Natural killer cell (primary cell): ENCODE data around the gene DNAJC18. TPM values are rescaled to one million over a fixed set of nuclear protein-coding genes. Genes with fewer than 3 reads are reported as not detected.

Experiments
- ATAC-seq, 3 donors: fragments of 150-1000 bp in 2 of 3; fragments of 200-7000 bp in 1 of 3; cut with Tn5 transposase; 1 replicate in 1 of 3; 2 replicates in 2 of 3; pipeline ENCODE4 v1.10.0; 2021; ENCODE audit warnings: mild to moderate bottlenecking in 2 of 3, moderate library complexity in 2 of 3
- DNase-seq, 2 donors: peaks; one replicate each; pipeline versions ENCODE4 v3.0.0 to v3.0.0-alpha.2; 2013 to 2021; ENCODE audit warnings: mixed read lengths in 1 of 2
- H3K27ac ChIP-seq: one replicate; pipeline ENCODE4 v1.5.1; 2013; ENCODE audit warnings: mild to moderate bottlenecking, low read length
- H3K27me3 ChIP-seq: one replicate; pipeline ENCODE4 v1.6.1; 2013; ENCODE audit warnings: low read length; ENCODE audit not compliant: control insufficient read depth, insufficient read depth
- H3K36me3 ChIP-seq: one replicate; pipeline ENCODE4 v1.6.1; 2013; ENCODE audit warnings: low read length; ENCODE audit not compliant: control insufficient read depth, insufficient read depth
- H3K4me1 ChIP-seq: one replicate; pipeline ENCODE4 v1.6.1; 2013; ENCODE audit warnings: low read length; ENCODE audit not compliant: control insufficient read depth, insufficient read depth
- H3K4me3 ChIP-seq: one replicate; pipeline ENCODE4 v1.5.1; 2013; ENCODE audit warnings: low read length
- H3K9me3 ChIP-seq: one replicate; pipeline ENCODE4 v1.6.1; 2013; ENCODE audit warnings: low read length; ENCODE audit not compliant: control insufficient read depth, insufficient read depth
- H3K27ac Mint-ChIP-seq, 2 donors: one replicate each; pipeline ENCODE4 v1.8.0; 2022; ENCODE audit warnings: mild to moderate bottlenecking in 2 of 2, mixed read lengths in 2 of 2, moderate library complexity in 1 of 2
- H3K27me3 Mint-ChIP-seq, 2 donors: one replicate each; pipeline ENCODE4 v1.8.0; 2022; ENCODE audit warnings: low read depth in 2 of 2, mixed read lengths in 2 of 2
- H3K36me3 Mint-ChIP-seq: one replicate; pipeline ENCODE4 v1.8.0; 2022; ENCODE audit warnings: mixed read lengths
- H3K4me1 Mint-ChIP-seq, 2 donors: one replicate each; pipeline ENCODE4 v1.8.0; 2022; ENCODE audit warnings: mixed read lengths in 2 of 2
- H3K4me3 Mint-ChIP-seq: one replicate; pipeline ENCODE4 v1.8.0; 2022; ENCODE audit warnings: mild to moderate bottlenecking, moderate library complexity, mixed read lengths
- H3K9me3 Mint-ChIP-seq, 2 donors: one replicate each; pipeline ENCODE4 v1.8.0; 2022; ENCODE audit warnings: mixed read lengths in 2 of 2
- WGBS: methylation state at CpG from one replicate; pipeline ENCODE4 v1.1.7; 2013; ENCODE audit warnings: missing lambda C conversion rate; ENCODE audit not compliant: insufficient coverage; 5-methylcytosine and 5-hydroxymethylcytosine counted together
- intact Hi-C: fragments of 100-400 bp; cut with micrococcal nuclease; formaldehyde crosslinking; loops from one replicate; pipeline ENCODE4 v1.14.2; 2022
- total RNA-seq, 4 donors: library from RNA; stranded (reverse); fragments of 120-200 nt in 1 of 4; gene quantifications; one replicate each; pipeline versions ENCODE4 v1.2.3 to v1.2.4, GENCODE V29; 2013 to 2022
- TF ChIP-seq, protein P1 (sequence below): fragments of 200-600 bp; IDR thresholded peaks from one replicate; pipeline ENCODE4 v1.8.0; 2022; ENCODE audit warnings: antibody characterized with exemption

Gene DNAJC18
- total RNA-seq, 3 donors from 2014 or later (not counting 1 experiment from before 2014, with no cell fraction given) = 2.9 to 4.9 (median 3.6) TPM

DNA sequence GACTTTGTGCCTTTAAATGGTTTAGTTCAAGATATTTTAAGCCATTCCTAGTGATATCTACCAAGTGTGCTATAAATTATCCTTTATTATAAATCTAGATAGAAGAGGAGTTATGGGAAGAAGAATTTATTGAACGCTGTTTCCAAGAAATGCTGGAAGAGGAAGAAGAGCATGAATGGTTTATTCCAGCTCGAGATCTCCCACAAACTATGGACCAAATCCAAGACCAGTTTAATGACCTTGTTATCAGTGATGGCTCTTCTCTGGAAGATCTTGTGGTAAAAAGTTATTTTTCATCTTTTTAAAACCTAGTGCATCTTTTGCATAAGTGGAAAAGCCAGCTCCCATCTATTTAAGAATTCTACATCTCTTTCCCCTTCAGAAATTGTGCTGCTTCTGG, 74.9 kb downstream of the DNAJC18 start:
- ATAC-seq (no peak), DNase-seq (no peak)
- Mint-ChIP-seq H3K27me3 (no peaks in the 10 kb centered on the region), H3K4me1 (peaks cover 9% of the 10 kb centered on the region in 2 donors), H3K4me3 (no peak overlapping the region), H3K27ac (peak overlapping the region in 1 of 2 donors; percentile 21), H3K9me3 (no peaks in the 10 kb centered on the region), H3K36me3 (no peaks in the 10 kb centered on the region)
- TF ChIP-seq, protein P1, sequence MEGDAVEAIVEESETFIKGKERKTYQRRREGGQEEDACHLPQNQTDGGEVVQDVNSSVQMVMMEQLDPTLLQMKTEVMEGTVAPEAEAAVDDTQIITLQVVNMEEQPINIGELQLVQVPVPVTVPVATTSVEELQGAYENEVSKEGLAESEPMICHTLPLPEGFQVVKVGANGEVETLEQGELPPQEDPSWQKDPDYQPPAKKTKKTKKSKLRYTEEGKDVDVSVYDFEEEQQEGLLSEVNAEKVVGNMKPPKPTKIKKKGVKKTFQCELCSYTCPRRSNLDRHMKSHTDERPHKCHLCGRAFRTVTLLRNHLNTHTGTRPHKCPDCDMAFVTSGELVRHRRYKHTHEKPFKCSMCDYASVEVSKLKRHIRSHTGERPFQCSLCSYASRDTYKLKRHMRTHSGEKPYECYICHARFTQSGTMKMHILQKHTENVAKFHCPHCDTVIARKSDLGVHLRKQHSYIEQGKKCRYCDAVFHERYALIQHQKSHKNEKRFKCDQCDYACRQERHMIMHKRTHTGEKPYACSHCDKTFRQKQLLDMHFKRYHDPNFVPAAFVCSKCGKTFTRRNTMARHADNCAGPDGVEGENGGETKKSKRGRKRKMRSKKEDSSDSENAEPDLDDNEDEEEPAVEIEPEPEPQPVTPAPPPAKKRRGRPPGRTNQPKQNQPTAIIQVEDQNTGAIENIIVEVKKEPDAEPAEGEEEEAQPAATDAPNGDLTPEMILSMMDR = no peak
- WGBS = 86% methylated on average over 2 of the region's 2 CpGs
- H3K36me3 ChIP-seq = peaks cover 46% of the 10 kb centered on the region
- no peaks in the 10 kb centered on the region for H3K27me3 ChIP-seq
- no peaks in the 10 kb centered on the region for H3K4me1 ChIP-seq
- no peaks in the 10 kb centered on the region for H3K9me3 ChIP-seq
- no peak overlapping the region for H3K27ac ChIP-seq
- intact Hi-C loops = no loop called here
- no peak overlapping the region for H3K4me3 ChIP-seq

DNA sequence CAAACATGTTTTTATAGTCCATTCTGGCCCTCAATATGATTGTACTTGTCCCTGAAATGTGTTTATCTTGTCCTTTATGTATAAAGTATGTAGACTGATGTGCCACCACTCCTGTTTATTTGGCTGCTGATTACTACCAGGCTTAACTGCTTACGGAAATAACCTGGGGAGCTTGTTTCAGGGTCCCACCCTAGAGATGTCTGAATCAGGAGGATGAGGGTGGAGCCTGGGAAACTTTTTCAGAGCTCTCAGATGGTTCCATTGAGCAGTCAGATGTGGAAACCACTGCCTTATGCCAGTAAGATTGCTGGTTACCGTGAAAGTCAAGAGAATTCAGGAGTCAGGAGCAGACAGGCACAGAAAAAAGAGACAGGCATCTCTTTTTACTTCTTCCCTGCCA, 75.4 kb downstream of the DNAJC18 start:
- WGBS = 96% methylated on average over 2 of the region's 2 CpGs
- H3K4me3 Mint-ChIP-seq = no peak overlapping the region
- no peaks in the 10 kb centered on the region for H3K9me3 Mint-ChIP-seq
- peak overlapping the region in 1 of 2 donors; percentile 21 for H3K27ac Mint-ChIP-seq
- TF ChIP-seq, protein P1 = no peak
- intact Hi-C loops = no loop called here
- Histone ChIP-seq H3K36me3 (peaks cover 41% of the 10 kb centered on the region), H3K27ac (no peak overlapping the region), H3K4me1 (no peaks in the 10 kb centered on the region), H3K27me3 (no peaks in the 10 kb centered on the region), H3K9me3 (no peaks in the 10 kb centered on the region), H3K4me3 (no peak overlapping the region)
- ATAC-seq (no peak), DNase-seq (no peak)
- peaks cover 9% of the 10 kb centered on the region in 2 donors for H3K4me1 Mint-ChIP-seq
- H3K36me3 Mint-ChIP-seq = no peaks in the 10 kb centered on the region
- H3K27me3 Mint-ChIP-seq = no peaks in the 10 kb centered on the region

DNA sequence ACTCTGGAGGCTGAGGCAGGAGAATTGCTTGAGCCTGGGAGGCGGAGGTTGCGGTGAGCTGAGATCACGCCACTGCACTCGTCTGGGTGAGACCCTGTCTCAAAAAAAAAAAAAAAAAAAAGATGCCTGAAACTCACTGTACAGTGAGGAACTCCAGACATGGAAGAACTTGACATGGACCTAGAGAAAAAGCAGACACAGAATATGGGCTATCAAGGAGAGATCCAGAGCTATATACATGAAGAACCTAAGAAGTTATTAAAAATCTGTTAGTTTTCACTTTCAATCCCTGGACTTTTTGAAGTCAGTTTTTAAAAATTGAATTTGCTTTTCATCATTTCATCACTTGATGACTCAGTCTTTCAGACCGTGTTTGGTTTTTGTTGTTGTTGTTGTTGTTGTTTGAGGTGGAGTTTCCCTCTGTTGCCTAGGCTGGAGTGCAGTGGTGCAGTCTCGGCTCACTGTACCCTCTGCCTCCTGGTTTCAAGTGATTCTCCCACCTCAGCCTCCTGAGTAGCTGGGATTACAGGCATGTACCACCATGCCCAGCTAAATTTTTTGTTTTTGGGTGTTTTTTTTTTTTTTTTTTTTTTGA, 77.4 kb downstream of the DNAJC18 start:
- no peaks in the 10 kb centered on the region for H3K27me3 Mint-ChIP-seq
- intact Hi-C loops = no loop called here
- no peak overlapping the region for H3K27ac Mint-ChIP-seq
- H3K9me3 Mint-ChIP-seq = no peaks in the 10 kb centered on the region
- Histone ChIP-seq H3K4me1 (no peaks in the 10 kb centered on the region), H3K9me3 (no peaks in the 10 kb centered on the region), H3K36me3 (peaks cover 32% of the 10 kb centered on the region), H3K27ac (no peak overlapping the region), H3K27me3 (no peaks in the 10 kb centered on the region), H3K4me3 (no peak overlapping the region)
- WGBS = 95% methylated on average over 4 of the region's 6 CpGs
- H3K4me1 Mint-ChIP-seq = peaks cover 26 to 28% of the 10 kb centered on the region in 2 donors
- H3K36me3 Mint-ChIP-seq = no peaks in the 10 kb centered on the region
- H3K4me3 Mint-ChIP-seq = no peak overlapping the region
- TF ChIP-seq, protein P1 = no peak
- ATAC-seq (peak in 1 of 3 donors; percentile 31), DNase-seq (no peak)

DNA sequence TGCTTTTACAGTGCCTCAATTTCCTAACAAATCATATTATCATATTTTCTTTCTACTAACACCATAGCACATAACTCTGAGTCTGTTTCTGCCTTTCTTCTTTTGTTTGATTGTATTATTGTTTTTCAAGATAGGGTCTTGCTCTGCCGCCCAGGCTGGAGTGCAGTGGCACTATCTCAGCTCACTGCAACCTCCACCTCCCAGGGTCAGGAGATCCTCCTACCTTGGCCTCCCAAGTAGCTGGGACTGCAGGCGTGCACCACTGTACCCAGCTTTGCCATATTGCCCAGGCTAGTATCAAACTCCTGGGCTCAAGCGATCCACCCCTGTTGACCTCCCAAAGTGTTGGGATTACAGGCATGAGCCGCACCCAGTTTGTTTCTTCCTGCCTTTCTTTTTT, 78.9 kb downstream of the DNAJC18 start:
- Mint-ChIP-seq H3K4me3 (no peak overlapping the region), H3K27me3 (no peaks in the 10 kb centered on the region), H3K9me3 (no peaks in the 10 kb centered on the region), H3K36me3 (no peaks in the 10 kb centered on the region), H3K27ac (peak overlapping the region in 1 of 2 donors; percentile 29), H3K4me1 (peaks cover 28 to 29% of the 10 kb centered on the region in 2 donors)
- no peak overlapping the region for H3K27ac ChIP-seq
- no peak overlapping the region for H3K4me3 ChIP-seq
- no peaks in the 10 kb centered on the region for H3K9me3 ChIP-seq
- H3K4me1 ChIP-seq = no peaks in the 10 kb centered on the region
- DNase-seq (no peak), ATAC-seq (no peak)
- peaks cover 17% of the 10 kb centered on the region for H3K36me3 ChIP-seq
- 99% methylated on average over 4 of the region's 4 CpGs for WGBS
- TF ChIP-seq, protein P1 = no peak
- no peaks in the 10 kb centered on the region for H3K27me3 ChIP-seq
- intact Hi-C loops = no loop called here
